Measurements from ENCODE around the gene SHOC2. TPM values are rescaled to one million over a fixed set of nuclear protein-coding genes. Genes with fewer than 3 reads are reported as not detected.

Gene SHOC2
- total RNA-seq, 1 donor from 2014 or later: 38.8 TPM

GRCh38 chr10:110946496-110946895 is 27.1 kb downstream of the SHOC2 start:
- no peak for ATAC-seq

- no peak for ATAC-seq
Measured at GRCh38 chr10:110947061-110947595, 27.7 kb downstream of the SHOC2 start.

GRCh38 chr10:110951381-110951780 is 32.0 kb downstream of the SHOC2 start:
- ATAC-seq: no peak

- ATAC-seq: no peak
Measured at GRCh38 chr10:110957606-110958005, 38.2 kb downstream of the SHOC2 start.

GRCh38 chr10:110959379-110960332 is 40.3 kb downstream of the SHOC2 start:
- ATAC-seq: no peak

GRCh38 chr10:110960333-110960712 is 40.9 kb downstream of the SHOC2 start:
- ATAC-seq: no peak

GRCh38 chr10:110962443-110962842 is 43.0 kb downstream of the SHOC2 start:
- no peak for ATAC-seq

- ATAC-seq: no peak
Measured at GRCh38 chr10:110963162-110963561, 43.8 kb downstream of the SHOC2 start.

GRCh38 chr10:110964681-110965080 is 45.3 kb downstream of the SHOC2 start:
- no peak for ATAC-seq

GRCh38 chr10:110965216-110965615 is 45.8 kb downstream of the SHOC2 start:
- no peak for ATAC-seq

GRCh38 chr10:110966146-110966545 is 46.7 kb downstream of the SHOC2 start:
- no peak for ATAC-seq

- ATAC-seq: no peak
Measured at GRCh38 chr10:110967009-110967630, 47.7 kb downstream of the SHOC2 start.

GRCh38 chr10:110967645-110968044 is 48.2 kb downstream of the SHOC2 start:
- ATAC-seq: no peak

- ATAC-seq: no peak
Measured at GRCh38 chr10:110969183-110969582, 49.8 kb downstream of the SHOC2 start.

GRCh38 chr10:110971638-110972037 is 52.2 kb downstream of the SHOC2 start:
- no peak for ATAC-seq

GRCh38 chr10:110972231-110973134 is 53.1 kb downstream of the SHOC2 start:
- ATAC-seq: no peak

- ATAC-seq: no peak
Measured at GRCh38 chr10:110973400-110973799, 54.0 kb downstream of the SHOC2 start.

GRCh38 chr10:110976577-110976976 is 57.2 kb downstream of the SHOC2 start:
- ATAC-seq: no peak

- ATAC-seq: no peak
Measured at GRCh38 chr10:110977662-110978061, 58.3 kb downstream of the SHOC2 start.

- no peak for ATAC-seq
Measured at GRCh38 chr10:110978204-110978603, 58.8 kb downstream of the SHOC2 start.

GRCh38 chr10:110979611-110980010 is 60.2 kb downstream of the SHOC2 start:
- ATAC-seq: no peak

GRCh38 chr10:110980807-110981206 is 61.4 kb downstream of the SHOC2 start:
- no peak for ATAC-seq

- no peak for ATAC-seq
Measured at GRCh38 chr10:110983466-110983865, 64.1 kb downstream of the SHOC2 start.

Data from esophagus mucosa (tissue), 1 donor.